MCF 10A (cell line): ENCODE results near the gene ADD1. TPM values are rescaled to one million over a fixed set of nuclear protein-coding genes. Genes with fewer than 3 reads are reported as not detected.

Experiments used
- BruUV-seq: library from RNA; stranded (reverse); fragments of 400-500 nt; replicated peaks from 2 replicates; lab custom pipeline; 2021; lab: Mats Ljungman, UMichigan
- CTCF ChIA-PET: fragments of 300-600 bp; sonication (Branson Sonifier 250); formaldehyde crosslinking; extraction: SDS; loops from one replicate; lab custom pipeline; 2021; ENCODE audit warnings: antibody characterized with exemption, inconsistent platforms; lab: Yijun Ruan, JAX
- POLR2A ChIA-PET: fragments of 300-600, 350-650 bp; sonication (Branson Sonifier 250); formaldehyde crosslinking; extraction: SDS; loops from one replicate; lab custom pipeline; 2020; ENCODE audit warnings: antibody characterized with exemption, inconsistent platforms; lab: Yijun Ruan, JAX
- DNase-seq: peaks from one replicate; pipeline ENCODE4 v3.0.0-alpha.2; 2018; ENCODE audit not compliant: unreplicated experiment
- H3K27ac Mint-ChIP-seq: one replicate; pipeline ENCODE4 v1.8.0; 2022; ENCODE audit warnings: mild to moderate bottlenecking, low read depth, mixed read lengths; ENCODE audit not compliant: unreplicated experiment
- H3K27me3 Mint-ChIP-seq: one replicate; pipeline ENCODE4 v1.8.0; 2022; ENCODE audit warnings: mixed read lengths; ENCODE audit not compliant: insufficient read depth, unreplicated experiment
- H3K36me3 Mint-ChIP-seq: one replicate; pipeline ENCODE4 v1.8.0; 2022; ENCODE audit warnings: mild to moderate bottlenecking, moderate library complexity, mixed read lengths; ENCODE audit not compliant: insufficient read depth, unreplicated experiment
- H3K4me1 Mint-ChIP-seq: one replicate; pipeline ENCODE4 v1.8.0; 2022; ENCODE audit warnings: mixed read lengths; ENCODE audit not compliant: insufficient read depth, unreplicated experiment
- H3K4me3 Mint-ChIP-seq: one replicate; pipeline ENCODE4 v1.8.0; 2022; ENCODE audit warnings: mild to moderate bottlenecking, moderate library complexity, mixed read lengths; ENCODE audit not compliant: unreplicated experiment
- H3K9me3 Mint-ChIP-seq: one replicate; pipeline ENCODE4 v1.8.0; 2022; ENCODE audit warnings: mixed read lengths; ENCODE audit not compliant: unreplicated experiment
- CTCF ChIP-seq: fragments of 200-600 bp; IDR thresholded peaks from one replicate; pipeline ENCODE4 v1.8.0; 2022; ENCODE audit warnings: antibody characterized with exemption, mild to moderate bottlenecking; ENCODE audit not compliant: unreplicated experiment
- intact Hi-C: fragments of 100-400 bp; cut with micrococcal nuclease; formaldehyde crosslinking; loops from 2 replicates; pipeline ENCODE4 v1.14.1; 2022
- total RNA-seq: library from RNA; stranded (reverse); gene quantifications from 2 replicates; pipeline ENCODE4 v1.2.3, GENCODE V29; 2022

The ADD1 gene
- total RNA-seq, 1 experiment from 2014 or later, result 131 TPM

- ChIA-PET CTCF (interaction anchor here (0.6 to 0.7 kb wide), 2 partner anchors 163 to 710 kb away, joined by 3 read pairs; no protein-coding TSS in a partner anchor), POLR2A (interaction anchor here (0.7 to 0.8 kb wide), 2 partner anchors 163 to 167 kb away, joined by 3 to 4 read pairs; no protein-coding TSS in a partner anchor)
- Mint-ChIP-seq H3K4me1 (no peaks in the 10 kb centered on the region), H3K36me3 (peaks cover 47% of the 10 kb centered on the region), H3K27me3 (no peaks in the 10 kb centered on the region), H3K9me3 (no peaks in the 10 kb centered on the region), H3K4me3 (no peak overlapping the region), H3K27ac (no peak overlapping the region)
- no peak for DNase-seq
- no peak for TF ChIP-seq CTCF
- no TSS peak for BruUV-seq
- intact Hi-C loops, result no loop called here
Measured at GRCh38 chr4:2927016-2927695, 83.5 kb downstream of the ADD1 start.

- BruUV-seq, result no TSS peak
- Mint-ChIP-seq H3K4me1 (no peaks in the 10 kb centered on the region), H3K27me3 (no peaks in the 10 kb centered on the region), H3K4me3 (no peak overlapping the region), H3K27ac (peak overlapping the region; percentile 69), H3K9me3 (no peaks in the 10 kb centered on the region), H3K36me3 (peaks cover 42% of the 10 kb centered on the region)
- CTCF ChIA-PET, result no interaction called here
- no peak for DNase-seq
- intact Hi-C loops, result no loop called here
- POLR2A ChIA-PET, result interaction anchor here (0.7 to 0.8 kb wide), 2 partner anchors 164 to 167 kb away, joined by 3 to 4 read pairs; no protein-coding TSS in a partner anchor
- TF ChIP-seq CTCF, result no peak
Measured at GRCh38 chr4:2927696-2928075, 84.0 kb downstream of the ADD1 start.

GRCh38 chr4:2928242-2929176 lies 84.9 kb downstream of the ADD1 start:
- ChIA-PET CTCF (interaction anchor here (0.6 kb wide), 1 partner anchor 163 kb away, joined by 4 read pairs; no protein-coding TSS in a partner anchor), POLR2A (interaction anchor here (0.5 to 0.8 kb wide), 3 partner anchors 165 to 464 kb away, joined by 3 to 4 read pairs (median 3); no protein-coding TSS in a partner anchor)
- Mint-ChIP-seq H3K9me3 (no peaks in the 10 kb centered on the region), H3K27me3 (no peaks in the 10 kb centered on the region), H3K4me1 (peaks cover 6% of the 10 kb centered on the region), H3K27ac (peak overlapping the region; percentile 69), H3K36me3 (peaks cover 48% of the 10 kb centered on the region), H3K4me3 (no peak overlapping the region)
- no TSS peak for BruUV-seq
- DNase-seq, result no peak
- no peak for TF ChIP-seq CTCF
- intact Hi-C loops, result no loop called here

- peaks cover 6% of the 10 kb centered on the region for H3K4me1 Mint-ChIP-seq
- CTCF ChIA-PET, result no interaction called here
- no peak for DNase-seq
- intact Hi-C loops, result no loop called here
- H3K36me3 Mint-ChIP-seq, result peaks cover 48% of the 10 kb centered on the region
- no peak overlapping the region for H3K27ac Mint-ChIP-seq
- no peaks in the 10 kb centered on the region for H3K27me3 Mint-ChIP-seq
- POLR2A ChIA-PET, result interaction anchor here (0.5 kb wide), 1 partner anchor 463 kb away, joined by 3 read pairs; no protein-coding TSS in a partner anchor
- no peaks in the 10 kb centered on the region for H3K9me3 Mint-ChIP-seq
- no peak overlapping the region for H3K4me3 Mint-ChIP-seq
- BruUV-seq, result TSS peak; percentile 66
- TF ChIP-seq CTCF, result no peak
Measured at GRCh38 chr4:2929469-2929868, 85.8 kb downstream of the ADD1 start.
